ENCODE measurements around the gene NDUFV1.
"Not testable (repeated sequence)": the region's sequence is repeated elsewhere in the genome, so short reads cannot be mapped to it uniquely, and the experiment has no call there.

Gene NDUFV1

DNA sequence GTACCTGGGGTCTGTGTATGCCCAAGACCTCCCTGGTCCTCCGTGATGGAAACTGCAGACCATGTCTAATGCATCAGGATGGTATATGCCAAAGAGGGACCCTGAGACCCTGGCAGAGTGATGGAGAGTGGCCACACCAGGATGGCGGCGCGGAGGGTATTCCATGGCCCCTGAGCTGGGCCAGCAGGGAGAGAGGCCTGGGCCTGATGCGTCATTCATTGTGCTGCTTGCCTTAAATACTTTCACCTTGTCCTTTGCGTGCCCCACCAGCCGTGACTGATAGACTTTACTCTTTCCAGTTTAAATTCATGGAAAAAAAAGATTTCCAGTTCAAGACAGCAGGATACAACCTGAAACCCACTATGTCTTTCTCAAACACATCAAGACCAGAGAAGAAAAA is 5.6 kb upstream of the NDUFV1 start:
- TF ChIP-seq, protein P1, sequence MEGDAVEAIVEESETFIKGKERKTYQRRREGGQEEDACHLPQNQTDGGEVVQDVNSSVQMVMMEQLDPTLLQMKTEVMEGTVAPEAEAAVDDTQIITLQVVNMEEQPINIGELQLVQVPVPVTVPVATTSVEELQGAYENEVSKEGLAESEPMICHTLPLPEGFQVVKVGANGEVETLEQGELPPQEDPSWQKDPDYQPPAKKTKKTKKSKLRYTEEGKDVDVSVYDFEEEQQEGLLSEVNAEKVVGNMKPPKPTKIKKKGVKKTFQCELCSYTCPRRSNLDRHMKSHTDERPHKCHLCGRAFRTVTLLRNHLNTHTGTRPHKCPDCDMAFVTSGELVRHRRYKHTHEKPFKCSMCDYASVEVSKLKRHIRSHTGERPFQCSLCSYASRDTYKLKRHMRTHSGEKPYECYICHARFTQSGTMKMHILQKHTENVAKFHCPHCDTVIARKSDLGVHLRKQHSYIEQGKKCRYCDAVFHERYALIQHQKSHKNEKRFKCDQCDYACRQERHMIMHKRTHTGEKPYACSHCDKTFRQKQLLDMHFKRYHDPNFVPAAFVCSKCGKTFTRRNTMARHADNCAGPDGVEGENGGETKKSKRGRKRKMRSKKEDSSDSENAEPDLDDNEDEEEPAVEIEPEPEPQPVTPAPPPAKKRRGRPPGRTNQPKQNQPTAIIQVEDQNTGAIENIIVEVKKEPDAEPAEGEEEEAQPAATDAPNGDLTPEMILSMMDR (IDR thresholded peaks at IDR 0.05; ENCODE audit: extremely low read depth, missing control alignments), result no peak
- DNase-seq (ENCODE audit: low spot score), result no peak

DNA sequence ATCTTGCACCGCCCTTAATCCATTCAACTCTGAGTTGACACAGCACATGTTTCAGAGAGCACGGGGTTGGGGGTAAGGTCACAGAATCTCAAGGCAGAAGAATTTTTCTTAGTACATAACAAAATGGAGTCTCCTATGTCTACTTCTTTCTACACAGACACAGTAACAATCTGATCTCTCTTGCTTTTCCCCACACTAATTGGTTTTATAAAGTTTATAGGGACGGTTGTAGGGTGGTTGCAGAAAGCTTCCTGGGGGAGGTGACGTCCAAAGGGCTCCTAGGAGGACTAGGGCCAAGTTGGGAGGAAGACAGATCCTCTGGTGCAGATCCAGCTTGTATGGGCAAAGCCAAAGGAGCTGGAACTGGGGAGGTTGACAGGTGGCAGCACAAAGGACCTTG is 2.6 kb upstream of the NDUFV1 start:
- not testable (repeated sequence) for DNase-seq (ENCODE audit: low spot score)

DNA sequence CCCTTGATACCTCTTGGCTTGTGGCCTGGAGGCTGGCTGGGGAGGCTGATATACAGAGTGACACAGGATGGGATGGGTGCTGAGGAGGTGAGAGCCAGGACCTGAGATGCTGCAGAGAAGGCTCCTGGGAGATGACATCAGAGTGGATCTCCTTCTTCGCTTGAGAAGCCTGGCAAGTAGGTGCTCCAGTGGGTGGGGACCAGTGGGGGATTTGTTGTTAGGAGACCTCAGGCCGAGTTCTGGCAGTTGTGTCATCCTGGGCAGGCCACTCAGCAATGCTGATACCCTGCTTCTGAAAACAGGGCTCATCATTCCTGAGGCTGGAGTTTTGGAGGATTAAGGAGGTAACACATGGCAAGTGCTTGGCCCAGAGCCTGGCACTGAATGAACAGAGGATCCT is 1.9 kb upstream of the NDUFV1 start:
- DNase-seq (ENCODE audit: low spot score), result no peak
- TF ChIP-seq, protein P1 (IDR thresholded peaks at IDR 0.05; ENCODE audit: extremely low read depth, missing control alignments), result no peak

DNA sequence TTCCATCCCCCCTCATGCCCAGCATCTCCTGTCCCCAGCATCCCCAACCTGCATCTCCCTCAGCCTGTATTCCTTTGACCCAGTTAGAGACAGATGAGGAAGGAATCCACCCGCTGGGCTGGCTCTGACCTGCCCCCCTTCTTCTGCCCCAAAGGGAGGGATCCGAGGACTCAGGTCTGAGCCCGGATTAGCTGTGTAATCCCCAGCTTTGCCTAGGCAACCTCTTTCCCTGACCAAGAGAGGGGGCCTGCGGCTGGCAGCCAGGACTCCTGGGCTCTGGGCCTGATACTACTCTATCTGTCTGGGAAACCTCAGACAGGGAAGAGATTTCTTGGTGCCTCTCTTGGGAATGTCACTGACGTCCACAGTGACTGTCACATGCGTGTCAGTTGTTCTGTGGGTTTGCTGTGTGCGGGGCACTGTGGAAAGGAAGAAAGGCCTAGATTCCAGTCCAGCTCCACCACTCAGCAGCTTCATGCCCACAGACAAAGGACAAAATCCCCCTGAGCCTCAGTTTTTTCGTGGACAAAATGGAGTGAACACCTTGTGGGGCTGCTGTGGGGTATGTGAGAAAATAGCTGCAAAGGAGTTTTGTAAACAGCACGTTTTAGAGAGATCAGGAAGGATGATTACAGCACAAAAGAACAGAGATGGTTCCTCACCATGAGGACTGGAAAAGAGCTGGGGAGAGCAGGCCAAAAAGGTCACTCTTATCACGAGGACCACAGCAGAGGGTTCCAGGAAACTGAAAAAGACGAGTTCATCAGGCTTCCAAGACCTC is 1.3 kb upstream of the NDUFV1 start:
- TF ChIP-seq, protein P1 (IDR thresholded peaks at IDR 0.05; ENCODE audit: extremely low read depth, missing control alignments), result no peak
- DNase-seq (ENCODE audit: low spot score), result no peak

DNA sequence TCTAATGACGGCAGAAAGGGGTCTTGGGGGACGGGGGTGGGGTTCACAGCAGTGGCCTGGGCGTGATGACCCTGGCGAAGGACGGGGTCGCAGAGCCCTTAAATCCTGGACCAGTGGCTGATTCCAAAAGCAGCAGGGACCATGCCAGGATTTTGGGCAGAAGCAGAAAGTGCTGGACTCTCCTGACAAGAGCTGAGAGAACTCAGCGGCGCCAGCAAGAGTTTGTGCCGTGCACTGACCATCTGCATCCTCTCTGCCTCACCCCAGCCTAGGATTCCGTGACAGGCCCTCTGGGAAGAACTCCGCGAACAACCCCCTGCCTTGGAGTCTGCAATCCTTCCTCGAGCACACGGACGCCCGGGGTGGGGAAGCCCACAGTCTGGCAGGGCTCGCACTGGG is 644 bp upstream of the NDUFV1 start:
- TF ChIP-seq, protein P1 (IDR thresholded peaks at IDR 0.05; ENCODE audit: extremely low read depth, missing control alignments), result no peak
- no peak for DNase-seq (ENCODE audit: low spot score)

DNA sequence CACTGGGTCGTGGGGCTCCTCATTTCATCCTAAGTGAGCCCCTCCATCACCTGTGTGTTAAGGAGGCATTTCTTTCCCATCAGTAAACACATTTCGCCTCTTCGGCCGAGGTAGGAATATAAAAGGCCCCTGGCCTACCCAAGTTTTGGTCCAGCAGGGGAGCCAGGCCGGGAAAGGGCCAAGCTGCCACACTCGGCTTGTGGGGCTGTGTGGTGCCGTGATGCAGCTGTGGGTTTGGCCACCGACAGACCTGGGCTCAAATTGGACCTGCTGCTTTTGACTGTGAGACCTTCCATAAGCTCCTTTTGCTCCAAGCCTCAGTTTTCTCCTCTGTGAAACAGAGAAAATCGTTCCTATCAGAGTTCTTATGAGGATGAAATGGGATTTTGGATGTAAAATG is 771 bp downstream of the NDUFV1 start:
- no peak for DNase-seq (ENCODE audit: low spot score)
- TF ChIP-seq, protein P1 (IDR thresholded peaks at IDR 0.05; ENCODE audit: extremely low read depth, missing control alignments), result no peak

DNA sequence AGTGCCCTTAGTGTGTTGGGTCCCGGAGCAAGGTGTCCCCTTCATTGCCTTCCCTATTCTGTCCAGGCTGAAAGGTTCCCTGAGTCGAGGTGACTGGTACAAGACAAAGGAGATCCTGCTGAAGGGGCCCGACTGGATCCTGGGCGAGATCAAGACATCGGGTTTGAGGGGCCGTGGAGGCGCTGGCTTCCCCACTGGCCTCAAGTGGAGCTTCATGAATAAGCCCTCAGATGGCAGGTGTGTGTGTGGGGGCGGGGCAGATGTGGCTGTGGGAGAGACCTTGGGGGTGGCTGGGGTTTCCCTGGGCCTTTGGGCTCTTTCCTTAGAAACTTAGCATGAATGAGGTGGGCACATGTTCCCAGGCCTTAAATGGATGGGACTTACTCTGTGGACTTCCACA is 1.8 kb downstream of the NDUFV1 start:
- DNase-seq (ENCODE audit: low spot score), result no peak
- TF ChIP-seq, protein P1 (IDR thresholded peaks at IDR 0.05; ENCODE audit: extremely low read depth, missing control alignments), result no peak

DNA sequence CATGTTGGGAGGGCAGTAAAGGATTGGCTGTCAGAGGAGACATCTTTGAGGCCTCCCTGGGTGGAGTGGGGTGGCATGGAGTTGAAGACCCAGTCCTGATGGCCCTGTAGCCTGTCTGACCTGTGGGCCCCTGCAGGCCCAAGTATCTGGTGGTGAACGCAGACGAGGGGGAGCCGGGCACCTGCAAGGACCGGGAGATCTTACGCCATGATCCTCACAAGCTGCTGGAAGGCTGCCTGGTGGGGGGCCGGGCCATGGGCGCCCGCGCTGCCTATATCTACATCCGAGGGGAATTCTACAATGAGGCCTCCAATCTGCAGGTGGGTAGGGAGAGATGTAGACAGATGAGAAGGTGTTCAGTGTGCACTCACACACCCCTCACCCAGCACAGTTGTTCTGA is 2.6 kb downstream of the NDUFV1 start:
- no peak for DNase-seq (ENCODE audit: low spot score)
- TF ChIP-seq, protein P1 (IDR thresholded peaks at IDR 0.05; ENCODE audit: extremely low read depth, missing control alignments), result no peak
